Measurements from ENCODE around the gene VDR.
A peak's percentile ranks its signal among the peaks of the same experiment; 100 is the strongest.
"Not testable (repeated sequence)": the region's sequence is repeated elsewhere in the genome, so short reads cannot be mapped to it uniquely, and the experiment has no call there.

VDR gene

DNA sequence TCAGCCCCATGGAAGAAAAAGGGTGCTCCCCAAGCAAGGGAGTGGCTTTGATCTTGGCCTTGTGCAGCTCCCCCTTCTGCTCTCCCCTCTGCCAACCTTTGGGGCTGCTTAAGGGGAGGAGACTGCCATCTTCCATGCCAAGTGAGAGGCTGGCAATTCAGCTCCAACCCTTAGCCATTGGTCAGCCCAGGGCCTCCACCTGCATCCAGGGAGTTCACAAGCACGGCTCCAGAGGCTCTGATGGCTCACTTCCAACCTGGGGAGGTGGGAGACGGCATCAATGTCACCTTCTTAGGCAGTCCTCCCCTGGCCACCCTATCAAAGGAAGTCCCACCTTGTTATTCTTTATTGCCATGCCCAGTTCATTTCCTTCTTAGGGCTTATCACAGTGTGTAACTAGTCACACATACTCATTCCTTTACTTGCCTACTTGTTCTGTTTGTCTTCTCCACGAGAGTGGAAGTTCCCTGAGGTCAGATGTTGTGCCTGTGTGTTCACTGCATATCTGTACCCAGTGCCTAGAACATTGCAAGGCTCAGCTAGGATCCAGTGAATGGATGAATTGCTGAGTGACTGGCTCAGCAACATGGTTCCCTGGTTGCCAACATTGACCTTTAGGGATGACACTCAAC lies 90.1 kb downstream of the VDR start:
- DNase-seq, result no peak
- TF ChIP-seq GATA1 (IDR thresholded peaks at IDR 0.05; ENCODE audit: low read depth, low read length) (no peak), POLR2A (IDR thresholded peaks at IDR 0.05; ENCODE audit: low read length) (no peak)

DNA sequence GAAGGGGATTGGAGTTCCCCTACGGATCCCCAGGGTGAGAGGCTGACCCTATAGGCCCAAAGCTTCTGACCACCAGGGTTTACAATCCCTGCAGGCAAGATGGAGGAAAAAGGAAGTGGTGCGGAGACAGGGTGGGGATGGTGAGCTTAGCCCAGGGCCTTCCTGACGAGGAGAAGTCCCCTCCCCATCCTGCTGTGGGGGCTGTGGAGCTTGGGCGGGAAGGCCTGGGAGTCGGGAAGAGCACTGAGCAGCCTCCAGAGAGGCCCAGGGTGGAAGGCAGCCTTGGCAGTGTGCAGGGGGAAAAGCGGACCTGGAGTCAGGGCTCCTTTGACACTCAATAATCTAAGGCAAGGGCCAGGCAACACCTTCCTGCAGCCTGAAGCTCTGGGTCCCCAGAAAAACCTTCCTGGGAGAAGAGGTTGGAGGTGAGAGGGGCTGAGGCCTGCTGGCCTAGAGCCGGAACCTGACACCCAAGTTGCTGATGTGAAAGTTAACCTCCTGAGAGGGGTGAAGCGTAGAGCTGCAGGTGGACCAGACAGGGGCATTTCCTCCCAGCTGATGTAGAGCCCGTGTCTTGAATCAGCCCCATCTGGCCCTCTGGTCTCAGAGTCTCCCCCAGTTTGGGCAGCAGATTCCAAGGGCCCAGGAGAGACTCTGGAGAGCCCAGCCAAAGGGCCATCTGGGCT lies 91.1 kb downstream of the VDR start:
- TF ChIP-seq POLR2A (IDR thresholded peaks at IDR 0.05; ENCODE audit: low read length) (no peak), GATA1 (IDR thresholded peaks at IDR 0.05; ENCODE audit: low read depth, low read length) (no peak)
- DNase-seq, result peak in 1 of 2 experiments; percentile 48

GRCh38 chr12:47812797-47813510 lies 91.8 kb downstream of the VDR start:
- peak; percentile 74 to 85 for DNase-seq
- no peak for TF ChIP-seq POLR2A (IDR thresholded peaks at IDR 0.05; ENCODE audit: low read length)
- TF ChIP-seq GATA1 (IDR thresholded peaks at IDR 0.05; ENCODE audit: low read depth, low read length), result no peak

DNA sequence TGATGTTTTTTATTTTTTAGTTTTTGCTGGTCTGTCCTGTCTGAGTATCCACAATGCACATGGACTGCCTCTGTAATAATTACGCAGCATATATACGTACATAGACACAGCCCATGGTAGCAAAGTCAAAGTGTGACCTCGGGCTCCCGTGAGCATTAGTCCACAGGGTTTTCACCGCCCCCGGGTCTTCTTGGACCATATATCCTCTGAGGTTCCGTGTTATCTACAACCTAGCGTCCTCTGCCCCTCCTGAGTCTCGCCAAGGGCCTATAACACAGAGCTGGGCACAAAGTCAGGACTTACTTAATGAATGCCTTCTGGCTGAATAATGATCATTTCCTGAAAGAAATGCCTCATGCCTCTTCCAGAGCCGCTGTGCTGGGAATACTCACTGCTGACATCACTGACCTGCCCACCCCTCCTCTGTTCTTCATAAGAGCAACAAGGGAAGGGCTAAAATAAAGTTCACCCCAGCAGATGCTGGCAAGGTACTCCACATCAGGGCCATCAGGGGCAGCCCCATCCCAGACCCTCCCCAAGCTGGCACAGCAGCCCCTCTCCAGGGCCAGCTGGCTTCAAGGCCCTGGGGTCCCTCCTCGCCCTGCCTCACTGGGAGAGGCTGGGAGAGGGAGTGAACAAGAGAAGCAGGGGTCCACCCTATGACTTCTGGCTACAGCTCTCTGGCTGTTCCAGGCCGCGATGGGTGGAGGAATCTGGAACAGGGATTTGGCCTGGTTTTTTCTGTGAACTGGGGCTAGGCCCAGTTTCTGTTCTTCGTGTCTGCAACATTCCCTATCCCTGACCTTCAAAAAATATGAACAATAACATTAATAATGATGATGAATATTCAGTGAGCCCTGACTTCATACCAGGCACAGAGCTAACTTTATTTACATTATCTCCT lies 93.0 kb downstream of the VDR start:
- TF ChIP-seq POLR2A (IDR thresholded peaks at IDR 0.05; ENCODE audit: low read length) (no peak), GATA1 (IDR thresholded peaks at IDR 0.05; ENCODE audit: low read depth, low read length) (no peak)
- DNase-seq, result no peak

- no peak for DNase-seq
- TF ChIP-seq POLR2A (IDR thresholded peaks at IDR 0.05; ENCODE audit: low read length) (no peak), GATA1 (IDR thresholded peaks at IDR 0.05; ENCODE audit: low read depth, low read length) (no peak)
Measured at GRCh38 chr12:47811072-47811396, 93.8 kb downstream of the VDR start.

DNA sequence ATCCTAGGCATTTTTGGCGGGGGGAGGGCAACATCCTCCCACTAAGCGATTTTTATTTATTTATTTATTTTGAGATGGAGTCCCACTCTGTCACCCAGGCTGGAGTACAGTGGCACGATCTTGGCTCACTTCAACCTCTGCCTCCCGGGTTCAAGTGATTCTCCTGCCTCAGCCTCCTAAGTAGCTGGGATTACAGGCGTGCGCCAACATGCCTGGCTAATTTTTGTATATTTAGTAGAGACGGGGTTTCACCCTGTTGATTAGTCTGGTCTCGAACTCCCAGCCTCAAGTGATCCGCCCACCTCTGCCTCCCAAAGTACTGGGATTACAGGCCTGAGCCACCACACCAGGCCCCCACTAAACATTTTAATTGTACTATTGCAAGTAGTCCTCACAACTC lies 95.3 kb downstream of the VDR start:
- DNase-seq, result not testable (repeated sequence)

DNA sequence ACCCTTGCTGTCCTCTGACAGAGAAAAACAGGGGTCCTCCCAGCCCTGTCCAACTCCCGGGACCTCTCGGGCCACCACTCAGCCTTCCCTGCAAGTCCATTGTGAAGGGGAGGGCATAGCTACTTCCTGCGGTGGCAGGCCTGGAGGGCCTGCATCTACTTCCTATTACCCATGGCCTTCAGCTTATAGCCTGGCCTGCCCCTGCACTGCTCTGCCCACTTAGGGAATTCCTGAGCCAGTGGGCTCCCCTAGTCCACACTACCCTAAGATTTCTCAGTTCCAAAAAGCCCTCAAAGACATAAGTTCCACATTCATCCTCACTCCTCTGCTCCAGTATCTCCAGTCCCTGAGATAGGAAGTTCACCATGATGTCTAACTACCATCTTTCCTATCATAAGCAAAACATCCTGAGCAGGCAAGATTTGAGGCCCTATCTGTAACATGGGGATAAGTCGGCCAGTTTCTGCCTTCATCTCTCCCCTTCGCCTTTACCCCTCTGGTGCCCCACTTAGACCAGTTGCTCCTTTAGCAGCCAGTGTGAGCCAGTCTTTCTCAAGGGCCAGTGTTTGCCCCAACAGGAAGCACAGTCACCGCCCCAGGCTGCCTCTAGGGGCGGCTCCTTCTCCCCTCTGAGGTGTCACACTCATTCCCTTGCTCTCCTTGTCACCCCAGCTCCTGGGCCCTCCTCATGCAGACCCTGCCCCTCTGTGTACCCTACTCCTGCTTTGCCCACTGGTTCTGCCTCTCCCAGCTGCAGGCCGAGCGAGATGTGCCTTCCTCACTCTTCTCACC lies 96.0 kb downstream of the VDR start:
- DNase-seq, result peak; percentile 58 to 63

GRCh38 chr12:47808050-47808449 lies 96.7 kb downstream of the VDR start:
- TF ChIP-seq POLR2A (IDR thresholded peaks at IDR 0.05; ENCODE audit: low read length) (no peak), GATA1 (IDR thresholded peaks at IDR 0.05; ENCODE audit: low read depth, low read length) (no peak)
- no peak for DNase-seq

More for the DNA sequence above, 96.0 kb downstream of the VDR start:
- no peak for TF ChIP-seq POLR2A (IDR thresholded peaks at IDR 0.05; ENCODE audit: low read length)
- no peak for TF ChIP-seq GATA1 (IDR thresholded peaks at IDR 0.05; ENCODE audit: low read depth, low read length)

- DNase-seq, result peak in 1 of 2 experiments; percentile 27
- no peak for TF ChIP-seq POLR2A (IDR thresholded peaks at IDR 0.05; ENCODE audit: low read length)
- TF ChIP-seq GATA1 (IDR thresholded peaks at IDR 0.05; ENCODE audit: low read depth, low read length), result no peak
Measured at GRCh38 chr12:47807338-47807737, 97.5 kb downstream of the VDR start.

GRCh38 chr12:47805417-47805816 lies 99.4 kb downstream of the VDR start:
- no peak for DNase-seq
- TF ChIP-seq GATA1 (IDR thresholded peaks at IDR 0.05; ENCODE audit: low read depth, low read length), result no peak
- TF ChIP-seq POLR2A (IDR thresholded peaks at IDR 0.05; ENCODE audit: low read length), result no peak

- DNase-seq, result no peak
- TF ChIP-seq POLR2A (IDR thresholded peaks at IDR 0.05; ENCODE audit: low read length) (no peak), GATA1 (IDR thresholded peaks at IDR 0.05; ENCODE audit: low read depth, low read length) (no peak)
Measured at GRCh38 chr12:47804171-47804570, 100.6 kb downstream of the VDR start.

DNA sequence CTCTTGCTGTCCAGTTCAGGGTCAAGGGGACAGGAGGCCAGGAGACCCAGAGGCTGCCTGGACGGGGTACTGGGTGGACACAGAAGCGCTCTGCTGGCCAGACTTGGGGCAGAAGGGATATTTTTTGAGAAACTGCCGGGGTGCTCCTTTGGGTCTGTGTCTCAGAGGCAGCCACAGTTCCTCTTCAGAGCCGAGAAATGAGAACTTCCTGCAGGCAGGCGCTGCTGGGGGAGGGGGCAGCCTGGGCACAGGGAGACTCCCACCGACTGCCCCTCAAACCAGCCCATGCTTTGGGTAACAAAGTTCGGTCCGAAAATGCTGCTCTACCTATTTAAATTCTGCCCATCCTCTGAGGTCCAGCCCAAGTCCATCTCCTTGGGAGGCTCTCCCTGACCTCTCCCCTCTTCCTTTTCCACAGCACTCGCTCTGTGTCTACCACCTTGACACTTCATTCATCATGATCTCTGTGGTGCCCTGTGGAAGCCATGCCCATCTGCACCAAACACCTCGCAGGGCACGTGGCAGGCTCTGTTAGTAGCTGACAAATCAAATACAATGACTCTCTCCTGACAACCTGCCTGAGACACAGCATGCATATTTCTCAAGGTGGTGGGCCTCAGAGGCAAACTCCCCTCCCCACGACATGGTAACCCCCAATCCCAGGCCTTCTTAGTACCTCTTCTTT lies 101.5 kb downstream of the VDR start:
- TF ChIP-seq GATA1 (IDR thresholded peaks at IDR 0.05; ENCODE audit: low read depth, low read length), result no peak
- no peak for TF ChIP-seq POLR2A (IDR thresholded peaks at IDR 0.05; ENCODE audit: low read length)
- no peak for DNase-seq

DNA sequence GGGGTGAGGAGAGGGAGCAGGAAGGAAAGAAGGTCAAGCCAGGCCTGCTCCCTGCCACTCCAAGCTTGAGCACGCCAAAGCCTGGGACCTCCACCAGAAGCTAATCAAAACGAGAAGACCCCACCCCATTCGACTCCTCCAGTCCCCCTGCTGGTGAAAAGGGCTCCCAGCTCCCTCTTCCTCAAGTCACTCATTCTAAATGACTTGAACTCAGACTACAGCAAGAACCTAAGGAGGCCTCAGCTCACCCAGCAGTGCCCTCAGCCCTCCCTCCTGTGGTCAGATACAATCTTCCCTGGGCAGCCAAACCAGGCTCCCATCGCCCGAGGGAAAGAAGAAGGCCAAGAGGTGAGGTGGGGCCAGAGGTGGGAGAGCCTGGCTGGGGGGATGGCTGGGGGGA lies 102.5 kb downstream of the VDR start:
- no peak for TF ChIP-seq GATA1 (IDR thresholded peaks at IDR 0.05; ENCODE audit: low read depth, low read length)
- peak; percentile 19 to 35 for DNase-seq

All from erythroblast (primary cell).